ENCODE results near the gene RFWD3.

RFWD3 gene

GRCh38 chr16:74575807-74576643 is 90.7 kb downstream of the RFWD3 start:
- Histone ChIP-seq H3K4me3 (ENCODE audit: low read depth, low read length) (no peak overlapping the region), H3K4me1 (ENCODE audit: control insufficient read depth, insufficient read depth, low read length) (no peaks in the 10 kb centered on the region), H3K9me3 (ENCODE audit: control insufficient read depth, insufficient read depth, low read depth, low read length) (no peaks in the 10 kb centered on the region), H3K27ac (ENCODE audit: low read depth, low read length) (no peak overlapping the region), H3K9ac (ENCODE audit: low read length) (no peak overlapping the region), H3K36me3 (ENCODE audit: control insufficient read depth, insufficient read depth, low read length) (no peaks in the 10 kb centered on the region), H3K27me3 (ENCODE audit: control insufficient read depth, insufficient read depth, low read length) (no peaks in the 10 kb centered on the region)

GRCh38 chr16:74575175-74575806 is 91.4 kb downstream of the RFWD3 start:
- H3K4me3 ChIP-seq (ENCODE audit: low read depth, low read length) = no peak overlapping the region
- H3K36me3 ChIP-seq (ENCODE audit: control insufficient read depth, insufficient read depth, low read length) = no peaks in the 10 kb centered on the region
- H3K9me3 ChIP-seq (ENCODE audit: control insufficient read depth, insufficient read depth, low read depth, low read length) = no peaks in the 10 kb centered on the region
- no peaks in the 10 kb centered on the region for H3K27me3 ChIP-seq (ENCODE audit: control insufficient read depth, insufficient read depth, low read length)
- H3K27ac ChIP-seq (ENCODE audit: low read depth, low read length) = no peak overlapping the region
- no peak overlapping the region for H3K9ac ChIP-seq (ENCODE audit: low read length)
- H3K4me1 ChIP-seq (ENCODE audit: control insufficient read depth, insufficient read depth, low read length) = no peaks in the 10 kb centered on the region

- no peak overlapping the region for H3K9ac ChIP-seq (ENCODE audit: low read length)
- H3K36me3 ChIP-seq (ENCODE audit: control insufficient read depth, insufficient read depth, low read length) = no peaks in the 10 kb centered on the region
Measured at GRCh38 chr16:74574146-74574545, 92.5 kb downstream of the RFWD3 start.

GRCh38 chr16:74573622-74574021 is 93.1 kb downstream of the RFWD3 start:
- Histone ChIP-seq H3K9me3 (ENCODE audit: control insufficient read depth, insufficient read depth, low read depth, low read length) (no peaks in the 10 kb centered on the region), H3K4me3 (ENCODE audit: low read depth, low read length) (no peak overlapping the region), H3K4me1 (ENCODE audit: control insufficient read depth, insufficient read depth, low read length) (no peaks in the 10 kb centered on the region), H3K27ac (ENCODE audit: low read depth, low read length) (no peak overlapping the region), H3K36me3 (ENCODE audit: control insufficient read depth, insufficient read depth, low read length) (no peaks in the 10 kb centered on the region), H3K27me3 (ENCODE audit: control insufficient read depth, insufficient read depth, low read length) (no peaks in the 10 kb centered on the region), H3K9ac (ENCODE audit: low read length) (no peak overlapping the region)

More at GRCh38 chr16:74574146-74574545, 92.5 kb downstream of the RFWD3 start:
- Histone ChIP-seq H3K4me1 (ENCODE audit: control insufficient read depth, insufficient read depth, low read length) (no peaks in the 10 kb centered on the region), H3K27me3 (ENCODE audit: control insufficient read depth, insufficient read depth, low read length) (no peaks in the 10 kb centered on the region), H3K27ac (ENCODE audit: low read depth, low read length) (no peak overlapping the region), H3K4me3 (ENCODE audit: low read depth, low read length) (no peak overlapping the region), H3K9me3 (ENCODE audit: control insufficient read depth, insufficient read depth, low read depth, low read length) (no peaks in the 10 kb centered on the region)

All from HUES6 (cell line).